HEK293 (cell line): ENCODE results near the gene GALK1.

Source experiments
- CTCF ChIA-PET: fragments of 350-600 bp; formaldehyde crosslinking; extraction: SDS; loops from one replicate; lab custom pipeline; 2021; ENCODE audit warnings: antibody characterized with exemption; lab: Yijun Ruan, JAX
- POLR2A ChIA-PET: fragments of 300-600 bp; formaldehyde crosslinking; extraction: SDS; loops from one replicate; lab custom pipeline; 2020; ENCODE audit warnings: antibody characterized with exemption, inconsistent platforms; lab: Yijun Ruan, JAX
- H3K27ac ChIP-seq: fragments of 200-500 bp; sonication (Bioruptor generic); 2 replicates; pipeline ENCODE4 v1.5.1; 2014; ENCODE audit warnings: low read depth, low read length, control low read depth, inconsistent platforms; ENCODE audit errors: extremely low read depth
- H3K36me3 ChIP-seq, 2 experiments: fragments of 200-500 bp in 1 of 2; sonication (Bioruptor generic) in 1 of 2; 1 replicate in 1 of 2; 2 replicates in 1 of 2; pipeline ENCODE4 v1.5.1; 2014 to 2017; ENCODE audit warnings: inconsistent platforms in 2 of 2, low read length in 2 of 2; ENCODE audit not compliant: control insufficient read depth in 2 of 2, insufficient read depth in 1 of 2
- H3K4me1 ChIP-seq: fragments of 200-500 bp; sonication (Bioruptor generic); 2 replicates; pipeline ENCODE4 v1.5.1; 2014; ENCODE audit warnings: mild to moderate bottlenecking, low read length, inconsistent platforms; ENCODE audit not compliant: control insufficient read depth, insufficient read depth
- H3K4me3 ChIP-seq: 2 replicates; pipeline ENCODE4 v1.5.1; 2011; ENCODE audit warnings: low read depth, mild to moderate bottlenecking, control low read depth, low read length, moderate library complexity
- H3K9me3 ChIP-seq: fragments of 200-500 bp; sonication (Bioruptor generic); 2 replicates; pipeline ENCODE4 v1.5.1; 2014; ENCODE audit warnings: low read depth, low read length, inconsistent platforms; ENCODE audit not compliant: control insufficient read depth, insufficient read depth
- EGR2 ChIP-seq: fragments of 450-650 bp; formaldehyde crosslinking; IDR thresholded peaks from 2 replicates; pipeline ENCODE4 v1.5.1; 2016; ENCODE audit warnings: low read depth, missing biosample characterization, missing genetic modification characterization
- KLF1 ChIP-seq: fragments of 450-650 bp; formaldehyde crosslinking; IDR thresholded peaks from 2 replicates; pipeline ENCODE4 v1.5.1; 2016; ENCODE audit warnings: missing biosample characterization, missing genetic modification characterization
- KLF10 ChIP-seq: fragments of 450-650 bp; IDR thresholded peaks from 2 replicates; pipeline ENCODE4 v1.5.1; 2018; ENCODE audit warnings: missing biosample characterization, mild to moderate bottlenecking, missing genetic modification characterization
- KLF8 ChIP-seq: fragments of 450-650 bp; formaldehyde crosslinking; IDR thresholded peaks from 2 replicates; pipeline ENCODE4 v1.5.1; 2016; ENCODE audit warnings: missing biosample characterization, missing genetic modification characterization
- SCRT2 ChIP-seq: fragments of 450-650 bp; formaldehyde crosslinking; IDR thresholded peaks from 2 replicates; pipeline ENCODE4 v1.5.1; 2016; ENCODE audit warnings: missing biosample characterization, missing genetic modification characterization
- YY1 ChIP-seq: fragments of 450-650 bp; formaldehyde crosslinking; IDR thresholded peaks from 2 replicates; pipeline ENCODE4 v1.5.1; 2018; ENCODE audit warnings: missing biosample characterization, missing genetic modification characterization
- ZBTB17 ChIP-seq: fragments of 450-650 bp; formaldehyde crosslinking; IDR thresholded peaks from 2 replicates; pipeline ENCODE4 v1.5.1; 2016; ENCODE audit warnings: missing biosample characterization, missing genetic modification characterization
- ZFHX2 ChIP-seq: fragments of 450-650 bp; formaldehyde crosslinking; conservative IDR thresholded peaks from 2 replicates; pipeline ENCODE4 v1.5.1; 2016; ENCODE audit warnings: missing biosample characterization, missing genetic modification characterization
- ZNF114 ChIP-seq: fragments of 450-650 bp; formaldehyde crosslinking; IDR thresholded peaks from 2 replicates; pipeline ENCODE4 v1.5.0; 2017; ENCODE audit warnings: missing biosample characterization, missing genetic modification characterization
- ZNF132 ChIP-seq: fragments of 450-650 bp; formaldehyde crosslinking; IDR thresholded peaks from 2 replicates; pipeline ENCODE4 v1.5.1; 2017; ENCODE audit warnings: missing biosample characterization, missing genetic modification characterization, borderline replicate concordance
- ZNF16 ChIP-seq: fragments of 450-650 bp; formaldehyde crosslinking; IDR thresholded peaks from 2 replicates; pipeline ENCODE4 v1.5.1; 2016; ENCODE audit warnings: low read depth, missing biosample characterization, missing genetic modification characterization
- ZNF23 ChIP-seq: fragments of 450-650 bp; formaldehyde crosslinking; IDR thresholded peaks from 2 replicates; pipeline ENCODE4 v1.5.1; 2016; ENCODE audit warnings: missing biosample characterization, missing genetic modification characterization, borderline replicate concordance
- ZNF24 ChIP-seq: fragments of 450-650 bp; formaldehyde crosslinking; IDR thresholded peaks from 2 replicates; pipeline ENCODE4 v1.5.1; 2016; ENCODE audit warnings: missing biosample characterization, missing genetic modification characterization
- ZNF335 ChIP-seq: fragments of 450-650 bp; formaldehyde crosslinking; conservative IDR thresholded peaks from 2 replicates; pipeline ENCODE4 v1.5.1; 2016; ENCODE audit warnings: missing biosample characterization, missing genetic modification characterization
- ZNF433 ChIP-seq: fragments of 450-650 bp; formaldehyde crosslinking; IDR thresholded peaks from 2 replicates; pipeline ENCODE4 v1.5.1; 2016; ENCODE audit warnings: missing biosample characterization, missing genetic modification characterization, low read depth
- ZNF473 ChIP-seq: fragments of 450-650 bp; formaldehyde crosslinking; IDR thresholded peaks from 2 replicates; pipeline ENCODE4 v1.5.1; 2017; ENCODE audit warnings: missing biosample characterization, missing genetic modification characterization
- ZNF600 ChIP-seq: fragments of 450-650 bp; formaldehyde crosslinking; IDR thresholded peaks from 2 replicates; pipeline ENCODE4 v1.5.1; 2016; ENCODE audit warnings: missing biosample characterization, missing genetic modification characterization
- ZNF623 ChIP-seq: fragments of 450-650 bp; formaldehyde crosslinking; IDR thresholded peaks from 2 replicates; pipeline ENCODE4 v1.5.1; 2016; ENCODE audit warnings: missing biosample characterization, missing genetic modification characterization
- ZNF624 ChIP-seq: fragments of 450-650 bp; formaldehyde crosslinking; IDR thresholded peaks from 2 replicates; pipeline ENCODE4 v1.5.1; 2017; ENCODE audit warnings: missing biosample characterization, missing genetic modification characterization
- ZNF660 ChIP-seq: fragments of 450-650 bp; IDR thresholded peaks from 2 replicates; pipeline ENCODE4 v1.5.1; 2018; ENCODE audit warnings: missing biosample characterization, mild to moderate bottlenecking, missing genetic modification characterization
- ZNF76 ChIP-seq: fragments of 450-650 bp; formaldehyde crosslinking; IDR thresholded peaks from 2 replicates; pipeline ENCODE4; 2016; ENCODE audit warnings: low read depth, missing biosample characterization, missing genetic modification characterization, borderline replicate concordance
- ZNF791 ChIP-seq: fragments of 450-650 bp; formaldehyde crosslinking; IDR thresholded peaks from 2 replicates; pipeline ENCODE4 v1.5.1; 2016; ENCODE audit warnings: missing biosample characterization, missing genetic modification characterization
- TF ChIP-seq, protein P1 (sequence below): fragments of 450-650 bp; formaldehyde crosslinking; IDR thresholded peaks from 2 replicates; pipeline ENCODE4 v1.5.1; 2016; ENCODE audit warnings: missing biosample characterization, missing genetic modification characterization

The GALK1 gene

DNA sequence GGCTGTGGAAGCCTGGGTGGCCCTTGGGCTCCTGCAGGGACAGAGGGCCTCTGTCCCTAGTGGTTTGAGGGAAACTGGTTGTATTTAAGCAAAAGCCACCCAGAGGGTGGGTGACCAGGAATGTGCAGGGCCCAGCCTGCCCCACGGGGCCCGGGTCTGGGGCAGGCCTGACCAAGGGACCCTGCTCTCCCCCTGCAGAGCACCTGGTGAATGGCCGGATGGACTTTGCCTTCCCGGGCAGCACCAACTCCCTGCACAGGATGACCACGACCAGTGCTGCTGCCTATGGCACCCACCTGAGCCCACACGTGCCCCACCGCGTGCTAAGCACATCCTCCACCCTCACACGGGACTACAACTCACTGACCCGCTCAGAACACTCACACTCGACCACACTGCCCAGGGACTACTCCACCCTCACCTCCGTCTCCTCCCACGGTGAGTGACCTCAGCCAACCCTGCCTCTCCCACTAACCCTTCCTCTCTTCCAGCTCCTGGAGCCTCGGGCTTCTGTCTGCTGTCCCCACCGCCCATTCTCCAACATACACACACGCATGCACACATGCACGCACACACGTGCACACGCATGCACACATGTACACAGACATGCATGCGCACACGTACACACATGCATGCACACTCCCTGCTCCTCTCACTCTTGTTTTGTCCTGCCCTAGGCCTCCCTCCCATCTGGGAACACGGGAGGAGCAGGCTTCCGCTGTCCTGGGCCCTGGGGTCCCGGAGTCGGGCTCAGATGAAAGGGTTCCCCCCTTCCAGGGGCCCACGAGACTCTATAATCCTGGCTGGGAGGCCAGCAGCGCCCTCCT is 10.4 kb downstream of the GALK1 start:
- Histone ChIP-seq H3K4me3 (no peak overlapping the region), H3K4me1 (no peaks in the 10 kb centered on the region), H3K9me3 (no peaks in the 10 kb centered on the region), H3K36me3 (peaks cover 0 to 11% of the 10 kb centered on the region in 2 experiments; a peak in 1 of 3 replicates), H3K27ac (no peak overlapping the region)
- ChIA-PET CTCF (interaction anchor here (0.6 to 9.3 kb wide), 3 partner anchors 7 to 60 kb away, joined by 3 to 170 read pairs (median 3); partner anchors contain the start of gene GALK1), POLR2A (interaction anchor here (1.6 to 1.8 kb wide), 2 partner anchors 22 to 25 kb away, joined by 5 to 6 read pairs; a partner anchor contains a TSS)
- TF ChIP-seq ZNF114 (tag by site-specific recombination) (no peak), ZBTB17 (no peak), ZNF473 (tag by site-specific recombination) (no peak), ZNF600 (tag by site-specific recombination) (peak; percentile 20; the same call in 1 of the 2 replicates), EGR2 (tag by site-specific recombination) (peak; percentile 98), ZFHX2 (tag by site-specific recombination) (peak; percentile 95)

DNA sequence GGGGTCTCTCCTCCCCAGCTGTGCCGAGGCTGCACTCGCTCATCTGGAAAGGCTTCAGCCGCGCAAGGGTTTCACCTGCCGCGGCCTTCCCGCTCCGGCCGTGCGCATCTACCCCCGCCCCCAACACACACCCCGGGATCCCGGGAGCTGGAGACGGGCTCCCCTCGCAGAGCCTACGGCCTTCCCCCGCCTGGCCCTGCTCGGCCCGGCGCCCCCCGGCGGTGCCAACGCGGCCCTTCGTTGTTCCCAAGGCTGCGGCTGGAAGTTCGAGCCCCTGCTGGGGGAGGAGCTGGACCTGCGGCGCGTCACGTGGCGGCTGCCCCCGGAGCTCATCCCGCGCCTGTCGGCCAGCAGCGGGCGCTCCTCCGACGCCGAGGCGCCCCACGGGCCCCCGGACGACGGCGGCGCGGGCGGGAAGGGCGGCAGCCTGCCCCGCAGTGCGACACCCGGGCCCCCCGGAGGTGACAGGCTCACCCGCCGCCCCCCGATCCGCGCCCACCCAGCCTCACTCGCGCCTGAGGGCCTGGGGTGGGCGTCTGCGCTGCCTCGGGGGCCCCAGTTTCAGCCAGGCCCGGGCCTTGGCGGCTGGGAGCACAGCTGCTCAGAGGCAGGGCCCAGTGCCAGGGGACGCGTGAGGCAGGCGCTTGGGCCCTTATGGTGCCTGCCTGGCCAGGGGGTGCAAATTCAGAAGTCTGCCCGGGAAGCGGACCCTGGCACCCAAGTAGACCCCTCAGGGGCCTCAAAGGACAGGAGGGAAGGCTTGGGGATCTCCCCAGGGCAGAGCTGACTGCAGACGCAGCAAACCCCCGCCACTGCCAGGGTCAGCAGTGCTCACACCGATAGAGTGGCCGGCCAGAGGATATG is 11.2 kb downstream of the GALK1 start:
- TF ChIP-seq ZNF16 (no peak), ZNF23 (tag by site-specific recombination) (no peak), KLF1 (tag by site-specific recombination) (no peak)
- TF ChIP-seq, protein P1, sequence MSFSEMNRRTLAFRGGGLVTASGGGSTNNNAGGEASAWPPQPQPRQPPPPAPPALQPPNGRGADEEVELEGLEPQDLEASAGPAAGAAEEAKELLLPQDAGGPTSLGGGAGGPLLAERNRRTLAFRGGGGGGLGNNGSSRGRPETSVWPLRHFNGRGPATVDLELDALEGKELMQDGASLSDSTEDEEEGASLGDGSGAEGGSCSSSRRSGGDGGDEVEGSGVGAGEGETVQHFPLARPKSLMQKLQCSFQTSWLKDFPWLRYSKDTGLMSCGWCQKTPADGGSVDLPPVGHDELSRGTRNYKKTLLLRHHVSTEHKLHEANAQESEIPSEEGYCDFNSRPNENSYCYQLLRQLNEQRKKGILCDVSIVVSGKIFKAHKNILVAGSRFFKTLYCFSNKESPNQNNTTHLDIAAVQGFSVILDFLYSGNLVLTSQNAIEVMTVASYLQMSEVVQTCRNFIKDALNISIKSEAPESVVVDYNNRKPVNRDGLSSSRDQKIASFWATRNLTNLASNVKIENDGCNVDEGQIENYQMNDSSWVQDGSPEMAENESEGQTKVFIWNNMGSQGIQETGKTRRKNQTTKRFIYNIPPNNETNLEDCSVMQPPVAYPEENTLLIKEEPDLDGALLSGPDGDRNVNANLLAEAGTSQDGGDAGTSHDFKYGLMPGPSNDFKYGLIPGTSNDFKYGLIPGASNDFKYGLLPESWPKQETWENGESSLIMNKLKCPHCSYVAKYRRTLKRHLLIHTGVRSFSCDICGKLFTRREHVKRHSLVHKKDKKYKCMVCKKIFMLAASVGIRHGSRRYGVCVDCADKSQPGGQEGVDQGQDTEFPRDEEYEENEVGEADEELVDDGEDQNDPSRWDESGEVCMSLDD (tag by site-specific recombination): no peak
- Histone ChIP-seq H3K27ac (no peak overlapping the region), H3K4me3 (no peak overlapping the region), H3K4me1 (no peaks in the 10 kb centered on the region), H3K9me3 (no peaks in the 10 kb centered on the region), H3K36me3 (peaks cover 0 to 10% of the 10 kb centered on the region in 2 experiments; a peak in 1 of 3 replicates)
- ChIA-PET POLR2A (interaction anchor here (0.5 to 1.8 kb wide), 4 partner anchors 16 to 28 kb away, joined by 3 to 7 read pairs (median 4); a partner anchor contains a TSS), CTCF (interaction anchor here (0.6 to 10.5 kb wide), 7 partner anchors 7 to 153 kb away, joined by 3 to 341 read pairs (median 3); partner anchors contain the start of genes GALK1 and SMIM5)

DNA sequence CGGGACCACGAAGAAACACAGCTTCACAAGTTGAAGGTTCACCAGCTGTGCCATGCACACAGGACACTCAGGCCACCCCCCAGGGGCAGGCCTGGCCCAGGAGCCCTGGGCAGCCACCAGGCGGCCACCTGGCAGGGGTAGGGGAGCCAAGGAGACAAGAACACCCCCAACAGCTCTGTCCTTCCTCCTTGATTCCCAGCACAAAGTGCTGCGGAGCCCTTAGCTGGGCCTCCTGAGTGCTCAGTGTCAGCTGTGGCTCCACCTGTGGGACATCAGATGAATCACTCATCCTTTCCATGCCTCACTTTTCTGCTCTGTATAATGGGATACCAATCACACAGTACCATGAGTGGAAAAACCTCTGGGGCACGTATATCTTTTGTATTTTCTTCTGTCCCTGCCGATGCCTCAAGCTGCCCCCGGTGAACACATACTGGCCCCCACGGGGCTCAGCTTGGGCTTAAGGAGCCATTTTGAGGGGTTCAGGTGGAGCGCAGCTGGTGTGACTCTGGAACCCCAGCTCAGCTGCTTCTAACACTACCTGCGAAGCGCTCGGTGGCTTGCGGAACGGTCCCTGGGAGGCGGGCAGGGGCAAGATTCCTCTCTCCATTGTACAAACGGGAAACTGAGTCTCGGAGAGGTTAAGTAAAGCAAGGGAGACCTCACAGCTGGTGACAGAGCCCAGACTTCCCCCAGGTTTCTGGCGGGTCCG is 12.0 kb downstream of the GALK1 start:
- TF ChIP-seq ZNF23 (tag by site-specific recombination) (no peak), KLF10 (tag by site-specific recombination) (no peak), ZNF624 (no peak), ZNF433 (tag by site-specific recombination) (no peak), ZNF335 (no peak), ZNF623 (tag by site-specific recombination) (0 out of 2 replicates have a peak, but pooled peaks have one; percentile 14), ZNF132 (tag by site-specific recombination) (no peak), ZNF24 (0 out of 2 replicates have a peak, but pooled peaks have one; percentile 39), ZNF791 (tag by site-specific recombination) (no peak), ZNF660 (tag by site-specific recombination) (no peak), SCRT2 (tag by site-specific recombination) (peak; percentile 68), KLF8 (tag by site-specific recombination) (0 out of 2 replicates have a peak, but pooled peaks have one; percentile 26), YY1 (tag by site-specific recombination) (no peak), ZNF76 (tag by site-specific recombination) (no peak)
- TF ChIP-seq, all 188 proteins: peak for 4
- no peaks in the 10 kb centered on the region for H3K9me3 ChIP-seq

More for the DNA sequence above, 12.0 kb downstream of the GALK1 start:
- H3K4me3 ChIP-seq: no peak overlapping the region
- POLR2A ChIA-PET: interaction anchor here (0.5 to 1.4 kb wide), 3 partner anchors 9 to 29 kb away, joined by 4 to 7 read pairs (median 4); a partner anchor contains a TSS
- CTCF ChIA-PET: interaction anchor here (0.6 to 10.5 kb wide), 9 partner anchors 8 to 152 kb away, joined by 3 to 341 read pairs (median 3); partner anchors contain the start of genes GALK1 and SMIM5
- no peaks in the 10 kb centered on the region for H3K4me1 ChIP-seq
- no peak overlapping the region for H3K27ac ChIP-seq
- H3K36me3 ChIP-seq: peaks cover 0 to 4% of the 10 kb centered on the region in 2 experiments; a peak in 1 of 3 replicates
